K562 (cell line): ENCODE data around the gene FAM149B1. TPM values are rescaled to one million over a fixed set of nuclear protein-coding genes. Genes with fewer than 3 reads are reported as not detected.

ENCODE experiments used
- ATAC-seq: fragments of 200-7000 bp; cut with Tn5 transposase; 3 replicates; pipeline ENCODE4 v1.9.1; 2020; ENCODE audit warnings: moderate library complexity
- BruUV-seq: library from RNA; stranded (reverse); fragments of 400-500 nt; replicated peaks from 2 replicates; lab custom pipeline; 2021; lab: Mats Ljungman, UMichigan
- CTCF ChIA-PET: fragments of 300-600 bp; formaldehyde crosslinking; extraction: SDS; loops from one replicate; lab custom pipeline; 2021; ENCODE audit warnings: low intra/inter-chr PET ratio; lab: Yijun Ruan, JAX
- POLR2A ChIA-PET: fragments of 300-600, 350-650 bp; sonication (Branson Sonifier 250); formaldehyde crosslinking; extraction: SDS; loops from one replicate; lab custom pipeline; 2021; ENCODE audit warnings: antibody characterized with exemption, inconsistent platforms; lab: Yijun Ruan, JAX
- DNase-seq, 4 experiments: peaks; one replicate each; pipeline versions ENCODE4 v3.0.0 to v3.0.0-alpha.2; 2011 to 2018; ENCODE audit warnings: low spot score in 3 of 4, mixed read lengths in 3 of 4; ENCODE audit errors: extremely low read depth in 1 of 4
- FAIRE-seq: peaks from 2 replicates; lab custom pipeline; 2011; peaks lifted over from hg19 to GRCh38; lab: Jason Lieb, UNC
- H2AFZ ChIP-seq: 2 replicates; pipeline ENCODE4 v1.6.0; 2011; ENCODE audit warnings: low read depth, low read length, control low read depth, inconsistent platforms
- H3K27ac ChIP-seq: fragments of 200-600 bp; 3 replicates; pipeline ENCODE4 v1.8.0; 2011; ENCODE audit warnings: low read depth, mild to moderate bottlenecking, control low read depth, inconsistent platforms, low read length, moderate library complexity, mixed read lengths; ENCODE audit errors: extremely low read depth
- H3K27me3 ChIP-seq, 2 experiments: fragments of 300-600 bp in 1 of 2; 2 replicates in 1 of 2; 3 replicates in 1 of 2; pipeline versions ENCODE4 v1.6.0 to v1.8.0; 2011; ENCODE audit warnings: inconsistent platforms in 2 of 2, low read length in 2 of 2, mild to moderate bottlenecking in 1 of 2, mixed read lengths in 1 of 2, moderate library complexity in 1 of 2; ENCODE audit not compliant: control insufficient read depth in 2 of 2, insufficient read depth in 2 of 2
- H3K36me3 ChIP-seq: fragments of 300-600 bp; 3 replicates; pipeline ENCODE4 v1.8.0; 2011; ENCODE audit warnings: mild to moderate bottlenecking, low read length, inconsistent platforms; ENCODE audit not compliant: control insufficient read depth, insufficient read depth
- H3K4me1 ChIP-seq, 2 experiments: fragments of 200-600 bp in 1 of 2; replicated peaks in 1 of 2; 2 replicates in 1 of 2; 3 replicates in 1 of 2; pipeline versions ENCODE4 v1.5.1 to v1.8.0; 2011; ENCODE audit warnings: inconsistent platforms in 2 of 2, low read length in 2 of 2, mild to moderate bottlenecking in 1 of 2, mixed read lengths in 1 of 2, moderate library complexity in 1 of 2; ENCODE audit not compliant: control insufficient read depth in 2 of 2, insufficient read depth in 2 of 2
- H3K4me2 ChIP-seq: 2 replicates; pipeline ENCODE4 v1.6.1; 2011; ENCODE audit warnings: low read length, control low read depth, inconsistent platforms, mixed read lengths; ENCODE audit not compliant: insufficient read depth
- H3K4me3 ChIP-seq: fragments of 200-600 bp; sonication (generic), shearing (Covaris generic); 2 replicates; pipeline ENCODE4 v1.5.1; 2016; ENCODE audit warnings: control low read depth, inconsistent platforms
- H3K79me2 ChIP-seq: fragments of 200-600 bp; 3 replicates; pipeline ENCODE4 v1.8.0; 2011; ENCODE audit warnings: low read length, inconsistent platforms; ENCODE audit not compliant: control insufficient read depth, insufficient read depth
- H3K9ac ChIP-seq, 2 experiments: 2 replicates each; pipeline versions ENCODE4 v1.6.0 to v1.6.1; 2011; ENCODE audit warnings: low read depth in 2 of 2, low read length in 2 of 2, control low read depth in 1 of 2, inconsistent platforms in 1 of 2, mild to moderate bottlenecking in 1 of 2, mixed read lengths in 1 of 2; ENCODE audit not compliant: insufficient read depth in 1 of 2
- H3K9me1 ChIP-seq: one replicate; pipeline ENCODE4 v1.6.0; 2011; ENCODE audit warnings: inconsistent platforms, mild to moderate bottlenecking, low read length, moderate library complexity; ENCODE audit not compliant: control insufficient read depth, insufficient read depth
- H3K9me3 ChIP-seq: replicated peaks from 2 replicates; pipeline ENCODE4 v1.5.1; 2011; ENCODE audit warnings: low read depth, low read length, inconsistent platforms; ENCODE audit not compliant: control insufficient read depth, insufficient read depth
- H4K20me1 ChIP-seq: replicated peaks from 2 replicates; pipeline ENCODE4 v1.6.1; 2011; ENCODE audit warnings: low read length, inconsistent platforms, mixed read lengths; ENCODE audit not compliant: control insufficient read depth, insufficient read depth
- KLF16 ChIP-seq: IDR thresholded peaks from 2 replicates; pipeline ENCODE4 v1.6.1; 2016; ENCODE audit warnings: antibody characterized with exemption
- RBM25 ChIP-seq: fragments of 200-400 bp; formaldehyde crosslinking; IDR thresholded peaks from 2 replicates; pipeline ENCODE4 v1.6.1; 2018; ENCODE audit warnings: low read length, low read depth, moderate library complexity; ENCODE audit not compliant: severe bottlenecking
- ZNF121 ChIP-seq: sonication (generic); formaldehyde crosslinking; conservative IDR thresholded peaks from 2 replicates; pipeline ENCODE4 v1.8.0; 2022; ENCODE audit warnings: missing genetic modification reagents
- WGBS: fragments of 100-300 bp; shearing (Covaris generic); methylation state at CpG from one replicate; pipeline ENCODE4 v1.1.6; 2016; ENCODE audit warnings: low coverage, mixed read lengths; ENCODE audit not compliant: insufficient coverage; ENCODE audit errors: missing lambda C conversion rate; 5-methylcytosine and 5-hydroxymethylcytosine counted together
- in situ Hi-C: fragments of 300-500 bp; cut with MboI; formaldehyde crosslinking; loops from 4 replicates; pipeline ENCODE4 v1.15.0; 2018; ENCODE audit warnings: inconsistent platforms, mixed read lengths
- intact Hi-C: fragments of 100-400 bp; cut with micrococcal nuclease; formaldehyde crosslinking; loops from 2 replicates; pipeline ENCODE4 v1.14.2; 2022
- polyA plus RNA-seq, 8 experiments: library from polyadenylated mRNA; depleted of rRNA in 4 of 8; stranded (reverse) in 5 of 8; unstranded in 3 of 8; fragments of >200 nt; fragmentation: Nextera tagmentation in 2 of 8; fragmentation: Illumina TruSeq in 1 of 8; extraction: Ambion mirVana in 2 of 8; extraction: Trizol in 1 of 8; gene quantifications; 2 replicates each; pipeline versions ENCODE4 v1.2.1 to v1.2.3, GENCODE V29; 2011 to 2014; ENCODE audit warnings: inconsistent platforms in 1 of 8, missing spikeins in 1 of 8
- total RNA-seq, 7 experiments: library from RNA; depleted of rRNA in 6 of 7; stranded (reverse); fragments of >200 nt in 6 of 7; fragmentation: Illumina TruSeq in 2 of 7; extraction: Trizol in 2 of 7; gene quantifications; 2 replicates each; pipeline versions ENCODE4 v1.2.1 to v1.2.3, GENCODE V29; 2011 to 2021; ENCODE audit warnings: low replicate concordance in 1 of 7
- TF ChIP-seq, protein P1 (sequence below): fragments of 450-650 bp; IDR thresholded peaks from 2 replicates; pipeline ENCODE4 v1.6.1; 2016; ENCODE audit warnings: mild to moderate bottlenecking

The FAM149B1 gene
- total and polyA plus RNA-seq, 9 of the 15 experiments (the other 6 are each of a cell fraction or from before 2014, with no cell fraction given): 4.2 to 18.5 (median 9.3) TPM

GRCh38 chr10:73239908-73240307 lies 72.0 kb downstream of the FAM149B1 start:
- peaks cover 96% of the 10 kb centered on the region for H3K36me3 ChIP-seq
- intact Hi-C loops (no loop called here), in situ Hi-C loops (no loop called here)
- H3K9ac ChIP-seq: no peak overlapping the region
- H3K9me1 ChIP-seq: no peaks in the 10 kb centered on the region
- ATAC-seq: no peak
- no TSS peak for BruUV-seq
- no peak for FAIRE-seq
- H3K79me2 ChIP-seq: peaks cover 62% of the 10 kb centered on the region
- no peaks in the 10 kb centered on the region for H3K9me3 ChIP-seq
- H4K20me1 ChIP-seq: peaks cover 9% of the 10 kb centered on the region; the same call in 1 of the 2 replicates
- H2AFZ ChIP-seq: no peak overlapping the region
- peaks cover 0 to 23% of the 10 kb centered on the region in 2 experiments; a peak in 4 of 5 replicates for H3K4me1 ChIP-seq
- DNase-seq: no peak
- no peak overlapping the region for H3K27ac ChIP-seq
- no peaks in the 10 kb centered on the region for H3K27me3 ChIP-seq
- WGBS: 92% methylated on average over 2 of the region's 2 CpGs
- TF ChIP-seq ZNF121 (CRISPR knock-in tag): peak; percentile 67
- TF ChIP-seq, protein P1, sequence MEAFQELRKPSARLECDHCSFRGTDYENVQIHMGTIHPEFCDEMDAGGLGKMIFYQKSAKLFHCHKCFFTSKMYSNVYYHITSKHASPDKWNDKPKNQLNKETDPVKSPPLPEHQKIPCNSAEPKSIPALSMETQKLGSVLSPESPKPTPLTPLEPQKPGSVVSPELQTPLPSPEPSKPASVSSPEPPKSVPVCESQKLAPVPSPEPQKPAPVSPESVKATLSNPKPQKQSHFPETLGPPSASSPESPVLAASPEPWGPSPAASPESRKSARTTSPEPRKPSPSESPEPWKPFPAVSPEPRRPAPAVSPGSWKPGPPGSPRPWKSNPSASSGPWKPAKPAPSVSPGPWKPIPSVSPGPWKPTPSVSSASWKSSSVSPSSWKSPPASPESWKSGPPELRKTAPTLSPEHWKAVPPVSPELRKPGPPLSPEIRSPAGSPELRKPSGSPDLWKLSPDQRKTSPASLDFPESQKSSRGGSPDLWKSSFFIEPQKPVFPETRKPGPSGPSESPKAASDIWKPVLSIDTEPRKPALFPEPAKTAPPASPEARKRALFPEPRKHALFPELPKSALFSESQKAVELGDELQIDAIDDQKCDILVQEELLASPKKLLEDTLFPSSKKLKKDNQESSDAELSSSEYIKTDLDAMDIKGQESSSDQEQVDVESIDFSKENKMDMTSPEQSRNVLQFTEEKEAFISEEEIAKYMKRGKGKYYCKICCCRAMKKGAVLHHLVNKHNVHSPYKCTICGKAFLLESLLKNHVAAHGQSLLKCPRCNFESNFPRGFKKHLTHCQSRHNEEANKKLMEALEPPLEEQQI: no peak
- TF ChIP-seq RBM25: peak; percentile 12
- TF ChIP-seq KLF16: no peak
- CTCF ChIA-PET: no interaction called here
- H3K4me2 ChIP-seq: no peak overlapping the region
- POLR2A ChIA-PET: interaction anchor here (0.8 to 3.3 kb wide), 3 partner anchors 13 to 32 kb away, joined by 3 to 8 read pairs (median 4); no protein-coding TSS in a partner anchor
- no peak overlapping the region for H3K4me3 ChIP-seq
